H1 (cell line): Measurements from ENCODE around the gene CELF6.

Source experiments
- CHD1 ChIP-seq: IDR thresholded peaks from 2 replicates; pipeline ENCODE4 v1.6.1; 2012; ENCODE audit warnings: low read depth, low read length, improper control_type of control experiment
- CTCF ChIP-seq, 3 experiments: IDR thresholded peaks; 1 replicate in 2 of 3; 2 replicates in 1 of 3; pipeline versions ENCODE4 v1.5.1 to v1.6.1; 2011; ENCODE audit warnings: low read length in 3 of 3, mild to moderate bottlenecking in 3 of 3, inconsistent platforms in 2 of 3, low read depth in 1 of 3, moderate library complexity in 1 of 3; ENCODE audit not compliant: insufficient read depth in 1 of 3; ENCODE audit errors: control extremely low read depth in 1 of 3
- E2F6 ChIP-seq: IDR thresholded peaks from 2 replicates; pipeline ENCODE4 v1.6.1; 2012; ENCODE audit warnings: inconsistent platforms
- EZH2 ChIP-seq: fragments of 200-600 bp; sonication (generic); IDR thresholded peaks from 2 replicates; pipeline ENCODE4 v1.7.1; 2012; ENCODE audit warnings: low read depth, mild to moderate bottlenecking, moderate library complexity, low read length, inconsistent platforms; ENCODE audit not compliant: severe bottlenecking
- POLR2A ChIP-seq, 2 experiments: IDR thresholded peaks; 1 replicate in 1 of 2; 2 replicates in 1 of 2; pipeline ENCODE4 v1.6.1; 2011; ENCODE audit warnings: low read depth in 2 of 2, low read length in 2 of 2, mild to moderate bottlenecking in 2 of 2; ENCODE audit errors: control extremely low read depth in 1 of 2
- RAD21 ChIP-seq, 2 experiments: IDR thresholded peaks in 1 of 2; conservative IDR thresholded peaks in 1 of 2; 2 replicates each; pipeline ENCODE4 v1.6.1; 2011; ENCODE audit warnings: low read depth in 2 of 2, low read length in 2 of 2, improper control_type of control experiment in 1 of 2, inconsistent platforms in 1 of 2, mild to moderate bottlenecking in 1 of 2, moderate library complexity in 1 of 2
- RNF2 ChIP-seq: fragments of 200-900, 300-1000 bp; sonication (generic); IDR thresholded peaks from 2 replicates; pipeline ENCODE4 v1.7.1; 2016; ENCODE audit warnings: borderline replicate concordance, low read depth, mild to moderate bottlenecking, antibody characterized with exemption, low read length; ENCODE audit not compliant: poor library complexity, severe bottlenecking; ENCODE audit errors: missing control alignments
- TF ChIP-seq, protein P1 (sequence below): IDR thresholded peaks from 2 replicates; pipeline ENCODE4 v1.6.1; 2011; ENCODE audit warnings: low read length, improper control_type of control experiment

DNA sequence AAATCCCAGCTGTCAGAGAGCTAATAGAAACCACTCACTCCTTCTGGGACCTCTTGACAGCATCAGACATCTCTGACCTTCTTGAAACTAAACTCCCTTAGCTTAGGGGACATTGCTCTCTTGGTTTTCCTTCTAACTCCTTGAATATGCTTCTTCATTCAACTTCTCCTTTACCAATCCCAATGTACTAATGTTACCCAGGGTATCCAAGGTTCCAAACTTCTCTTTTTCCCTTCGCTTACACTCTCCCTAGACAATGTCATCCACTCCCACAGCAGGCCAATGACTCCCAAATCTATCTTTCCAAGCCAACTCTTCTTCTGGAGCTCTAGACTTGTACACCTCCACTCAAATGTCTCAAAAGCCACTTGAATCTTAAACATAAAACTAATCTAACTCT is 41.2 kb upstream of the CELF6 start:
- TF ChIP-seq EZH2: no peak
- TF ChIP-seq CTCF (IDR thresholded peaks at IDR 0.05; ENCODE audit: control extremely low read depth in 1 of 3, insufficient read depth in 1 of 3, low read depth in 1 of 3, low read length in 3 of 3): no peak
- no peak for TF ChIP-seq E2F6
- no peak for TF ChIP-seq CHD1
- TF ChIP-seq RNF2: no peak
- no peak for TF ChIP-seq POLR2A (IDR thresholded peaks at IDR 0.05; ENCODE audit: control extremely low read depth in 1 of 2, low read depth in 2 of 2, low read length in 2 of 2)
- TF ChIP-seq RAD21 (IDR thresholded peaks at IDR 0.05 in 1 of 2, conservative IDR thresholded peaks at IDR 0.05 in 1 of 2; ENCODE audit: low read depth in 2 of 2, low read length in 2 of 2): no peak
- TF ChIP-seq, protein P1, sequence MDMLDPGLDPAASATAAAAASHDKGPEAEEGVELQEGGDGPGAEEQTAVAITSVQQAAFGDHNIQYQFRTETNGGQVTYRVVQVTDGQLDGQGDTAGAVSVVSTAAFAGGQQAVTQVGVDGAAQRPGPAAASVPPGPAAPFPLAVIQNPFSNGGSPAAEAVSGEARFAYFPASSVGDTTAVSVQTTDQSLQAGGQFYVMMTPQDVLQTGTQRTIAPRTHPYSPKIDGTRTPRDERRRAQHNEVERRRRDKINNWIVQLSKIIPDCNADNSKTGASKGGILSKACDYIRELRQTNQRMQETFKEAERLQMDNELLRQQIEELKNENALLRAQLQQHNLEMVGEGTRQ: no peak
